ENCODE results near the gene DGKH.

Gene DGKH

DNA sequence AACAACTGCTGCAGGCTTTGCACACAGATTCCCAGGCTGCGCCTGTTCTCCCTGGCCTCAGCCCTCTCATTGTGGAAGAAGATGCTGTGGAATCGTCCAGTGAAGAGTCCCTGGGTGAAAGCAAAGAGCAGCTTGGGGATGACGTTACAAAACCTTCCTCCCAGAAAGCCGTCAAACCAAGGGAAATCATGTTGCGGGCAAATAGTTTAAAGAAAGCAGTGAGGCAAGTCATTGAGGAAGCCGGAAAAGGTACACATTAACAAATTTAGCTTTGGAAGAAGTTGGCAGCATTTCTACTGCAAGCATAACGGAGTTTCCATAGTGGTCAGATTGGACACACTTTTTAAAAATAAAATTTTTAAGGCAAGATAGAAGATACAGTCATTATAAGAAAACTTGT lies 140.6 kb downstream of the DGKH start:
- Histone ChIP-seq H3K9ac (ENCODE audit: low read length) (no peak overlapping the region), H3K79me2 (ENCODE audit: low read length) (no peaks in the 10 kb centered on the region), H3K27ac (ENCODE audit: low read length) (no peak overlapping the region), H2AFZ (ENCODE audit: low read depth, low read length) (no peak overlapping the region), H3K27me3 (ENCODE audit: low read depth, low read length) (no peaks in the 10 kb centered on the region), H3K9me3 (ENCODE audit: insufficient read depth, low read length) (no peaks in the 10 kb centered on the region), H3K36me3 (replicated peaks; ENCODE audit: low read depth, low read length) (no peaks in the 10 kb centered on the region), H4K20me1 (ENCODE audit: insufficient read depth, low read length) (no peaks in the 10 kb centered on the region), H3K4me1 (ENCODE audit: low read length) (no peaks in the 10 kb centered on the region), H3K4me3 (ENCODE audit: low read length) (no peak overlapping the region), H3K4me2 (ENCODE audit: low read length) (no peak overlapping the region)
- TF ChIP-seq, protein P1, sequence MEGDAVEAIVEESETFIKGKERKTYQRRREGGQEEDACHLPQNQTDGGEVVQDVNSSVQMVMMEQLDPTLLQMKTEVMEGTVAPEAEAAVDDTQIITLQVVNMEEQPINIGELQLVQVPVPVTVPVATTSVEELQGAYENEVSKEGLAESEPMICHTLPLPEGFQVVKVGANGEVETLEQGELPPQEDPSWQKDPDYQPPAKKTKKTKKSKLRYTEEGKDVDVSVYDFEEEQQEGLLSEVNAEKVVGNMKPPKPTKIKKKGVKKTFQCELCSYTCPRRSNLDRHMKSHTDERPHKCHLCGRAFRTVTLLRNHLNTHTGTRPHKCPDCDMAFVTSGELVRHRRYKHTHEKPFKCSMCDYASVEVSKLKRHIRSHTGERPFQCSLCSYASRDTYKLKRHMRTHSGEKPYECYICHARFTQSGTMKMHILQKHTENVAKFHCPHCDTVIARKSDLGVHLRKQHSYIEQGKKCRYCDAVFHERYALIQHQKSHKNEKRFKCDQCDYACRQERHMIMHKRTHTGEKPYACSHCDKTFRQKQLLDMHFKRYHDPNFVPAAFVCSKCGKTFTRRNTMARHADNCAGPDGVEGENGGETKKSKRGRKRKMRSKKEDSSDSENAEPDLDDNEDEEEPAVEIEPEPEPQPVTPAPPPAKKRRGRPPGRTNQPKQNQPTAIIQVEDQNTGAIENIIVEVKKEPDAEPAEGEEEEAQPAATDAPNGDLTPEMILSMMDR (IDR thresholded peaks at IDR 0.05; ENCODE audit: low read depth, low read length): no peak
- no peak for TF ChIP-seq EZH2phosphoT487 (IDR thresholded peaks at IDR 0.05; ENCODE audit: low read depth)

DNA sequence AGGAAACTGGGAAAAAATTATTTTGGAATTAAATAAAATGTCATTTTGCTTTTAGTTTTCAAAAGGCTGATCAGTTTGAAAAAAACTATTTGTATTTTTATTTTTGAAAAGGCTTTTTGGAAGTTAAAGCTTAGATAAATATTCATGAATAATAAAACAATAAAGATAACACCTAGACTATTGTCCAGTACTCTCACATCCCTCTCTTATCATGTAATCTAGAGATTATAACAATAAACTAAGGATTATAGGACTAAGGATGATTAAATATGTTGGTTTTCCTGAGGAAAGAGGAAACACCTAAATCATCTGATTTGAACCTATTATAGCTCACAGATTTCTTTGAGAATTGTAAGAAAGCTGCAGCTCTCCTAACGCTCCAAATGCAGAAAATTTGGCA lies 142.1 kb downstream of the DGKH start:
- Histone ChIP-seq H3K4me2 (ENCODE audit: low read length) (no peak overlapping the region), H3K4me1 (ENCODE audit: low read length) (no peaks in the 10 kb centered on the region), H3K9me3 (ENCODE audit: insufficient read depth, low read length) (no peaks in the 10 kb centered on the region), H3K36me3 (replicated peaks; ENCODE audit: low read depth, low read length) (no peaks in the 10 kb centered on the region), H2AFZ (ENCODE audit: low read depth, low read length) (no peak overlapping the region), H3K27me3 (ENCODE audit: low read depth, low read length) (no peaks in the 10 kb centered on the region), H4K20me1 (ENCODE audit: insufficient read depth, low read length) (no peaks in the 10 kb centered on the region), H3K9ac (ENCODE audit: low read length) (no peak overlapping the region), H3K4me3 (ENCODE audit: low read length) (no peak overlapping the region), H3K27ac (ENCODE audit: low read length) (no peak overlapping the region), H3K79me2 (ENCODE audit: low read length) (no peaks in the 10 kb centered on the region)
- TF ChIP-seq, protein P1 (IDR thresholded peaks at IDR 0.05; ENCODE audit: low read depth, low read length): no peak
- TF ChIP-seq EZH2phosphoT487 (IDR thresholded peaks at IDR 0.05; ENCODE audit: low read depth): no peak

DNA sequence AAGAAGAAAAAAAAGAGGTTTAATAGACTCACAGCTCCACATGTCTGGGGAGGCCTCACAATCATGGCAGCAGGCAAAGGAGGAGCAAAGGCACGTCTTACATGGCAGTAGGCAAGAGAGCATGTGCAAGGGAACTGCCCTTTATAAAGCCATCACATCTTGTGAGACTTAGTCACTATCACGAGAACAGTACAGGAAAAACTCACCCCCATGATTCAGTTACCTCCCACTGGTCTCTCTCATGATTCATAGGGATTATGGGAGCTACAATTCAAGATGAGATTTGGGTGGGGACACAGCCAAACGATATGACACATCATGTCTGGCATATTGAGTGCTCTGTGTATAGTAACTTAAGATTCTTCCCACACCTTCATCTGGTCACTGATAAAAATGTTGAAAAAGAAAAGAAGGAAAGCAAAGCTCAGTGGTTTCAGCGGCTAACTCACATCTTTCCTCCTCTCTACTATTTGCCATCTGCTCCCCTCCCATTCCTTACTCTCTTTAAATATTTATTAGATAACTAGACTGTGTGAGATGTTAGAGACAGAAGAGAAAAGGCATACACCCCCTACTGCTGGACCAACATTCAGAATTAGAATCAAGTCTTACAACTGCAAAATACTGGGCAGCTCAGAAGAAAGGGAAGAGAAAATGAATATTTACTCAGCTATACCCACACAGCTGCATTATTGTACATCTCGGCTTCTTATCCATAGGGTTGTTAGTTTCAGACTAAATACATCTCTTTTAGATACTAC lies 163.4 kb downstream of the DGKH start:
- Histone ChIP-seq H2AFZ (ENCODE audit: low read depth, low read length) (no peak overlapping the region), H3K9ac (ENCODE audit: low read length) (no peak overlapping the region), H3K4me3 (ENCODE audit: low read length) (no peak overlapping the region), H3K79me2 (ENCODE audit: low read length) (no peaks in the 10 kb centered on the region), H3K27me3 (ENCODE audit: low read depth, low read length) (no peaks in the 10 kb centered on the region), H3K4me2 (ENCODE audit: low read length) (no peak overlapping the region), H4K20me1 (ENCODE audit: insufficient read depth, low read length) (no peaks in the 10 kb centered on the region), H3K9me3 (ENCODE audit: insufficient read depth, low read length) (no peaks in the 10 kb centered on the region), H3K4me1 (ENCODE audit: low read length) (no peaks in the 10 kb centered on the region), H3K36me3 (replicated peaks; ENCODE audit: low read depth, low read length) (peaks cover 11% of the 10 kb centered on the region), H3K27ac (ENCODE audit: low read length) (no peak overlapping the region)
- TF ChIP-seq EZH2phosphoT487 (IDR thresholded peaks at IDR 0.05; ENCODE audit: low read depth): no peak
- TF ChIP-seq, protein P1 (IDR thresholded peaks at IDR 0.05; ENCODE audit: low read depth, low read length): no peak

DNA sequence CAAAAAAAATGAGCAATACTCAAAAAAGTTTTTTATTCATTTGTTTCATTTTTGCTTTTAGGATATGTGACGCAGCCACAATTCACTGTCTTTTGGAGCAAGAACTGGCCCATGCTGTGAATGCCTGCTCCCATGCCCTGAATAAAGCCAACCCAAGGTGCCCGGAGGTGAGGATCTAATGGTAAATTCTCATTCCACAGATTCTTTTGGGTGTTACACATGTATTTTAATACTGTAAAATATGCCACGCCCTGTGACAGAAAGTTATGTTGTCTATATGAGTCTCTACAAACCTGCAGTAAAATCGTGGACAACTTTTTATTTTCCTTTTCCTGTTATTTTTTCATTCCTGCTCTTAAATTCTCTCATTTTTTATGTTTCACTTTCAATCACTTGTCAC lies 166.0 kb downstream of the DGKH start:
- Histone ChIP-seq H3K36me3 (replicated peaks; ENCODE audit: low read depth, low read length) (peaks cover 11% of the 10 kb centered on the region), H3K4me3 (ENCODE audit: low read length) (no peak overlapping the region)

More for the DNA sequence above, 166.0 kb downstream of the DGKH start:
- Histone ChIP-seq H3K9me3 (ENCODE audit: insufficient read depth, low read length) (no peaks in the 10 kb centered on the region), H3K27me3 (ENCODE audit: low read depth, low read length) (no peaks in the 10 kb centered on the region), H3K27ac (ENCODE audit: low read length) (no peak overlapping the region), H2AFZ (ENCODE audit: low read depth, low read length) (no peak overlapping the region), H3K4me1 (ENCODE audit: low read length) (no peaks in the 10 kb centered on the region), H3K79me2 (ENCODE audit: low read length) (no peaks in the 10 kb centered on the region), H4K20me1 (ENCODE audit: insufficient read depth, low read length) (no peaks in the 10 kb centered on the region), H3K4me2 (ENCODE audit: low read length) (no peak overlapping the region), H3K9ac (ENCODE audit: low read length) (no peak overlapping the region)
- TF ChIP-seq EZH2phosphoT487 (IDR thresholded peaks at IDR 0.05; ENCODE audit: low read depth): no peak
- TF ChIP-seq, protein P1 (IDR thresholded peaks at IDR 0.05; ENCODE audit: low read depth, low read length): no peak
